T-cell (primary cell): Measurements from ENCODE around the gene CXCL10. TPM values are rescaled to one million over a fixed set of nuclear protein-coding genes. Genes with fewer than 3 reads are reported as not detected.

Experiments
- ATAC-seq, 4 experiments: fragments of 200-7000 bp in 3 of 4; fragments of 150-1000 bp in 1 of 4; cut with Tn5 transposase; replicated peaks in 1 of 4; 1 replicate in 3 of 4; 2 replicates in 1 of 4; pipeline ENCODE4 v1.10.0; 2021; ENCODE audit warnings: moderate library complexity in 3 of 4, mild to moderate bottlenecking in 2 of 4, moderate number of reproducible peaks in 1 of 4
- CTCF ChIA-PET, 2 donors: fragments of 300-600 bp; sonication (Branson Sonifier 250); formaldehyde crosslinking; loops; one replicate each; lab custom pipeline; 2022; ENCODE audit warnings: antibody characterized with exemption in 2 of 2; lab: Charles Lee
- POLR2A ChIA-PET, 2 donors: fragments of 300-600 bp; sonication (Branson Sonifier 250); formaldehyde crosslinking; loops; one replicate each; lab custom pipeline; 2022; ENCODE audit warnings: antibody characterized with exemption in 2 of 2; lab: Charles Lee
- DNase-seq, 35 experiments: peaks; one replicate each; pipeline versions ENCODE4 v3.0.0 to v3.0.0-alpha.2; 2013 to 2023
- H3K27ac ChIP-seq: one replicate; pipeline ENCODE4 v1.5.1; 2013; ENCODE audit warnings: low read length
- H3K27me3 ChIP-seq, 2 experiments: replicated peaks in 1 of 2; 1 replicate in 1 of 2; 2 replicates in 1 of 2; pipeline versions ENCODE4 v1.6.1 to v1.7.0; 2013; ENCODE audit warnings: low read length in 1 of 2, mixed read lengths in 1 of 2; ENCODE audit not compliant: control insufficient read depth in 2 of 2, insufficient read depth in 2 of 2; ENCODE audit errors: extremely low read depth in 1 of 2
- H3K36me3 ChIP-seq, 2 donors: 1 replicate in 1 of 2; 2 replicates in 1 of 2; pipeline versions ENCODE4 v1.6.1 to v1.7.0; 2013; ENCODE audit warnings: low read length in 1 of 2; ENCODE audit not compliant: control insufficient read depth in 2 of 2, insufficient read depth in 1 of 2; ENCODE audit errors: extremely low read depth in 1 of 2
- H3K4me1 ChIP-seq, 2 experiments: 1 replicate in 1 of 2; 2 replicates in 1 of 2; pipeline versions ENCODE4 v1.6.1 to v1.7.0; 2013; ENCODE audit warnings: low read length in 2 of 2, mixed read lengths in 1 of 2; ENCODE audit not compliant: insufficient read depth in 2 of 2, control insufficient read depth in 1 of 2; ENCODE audit errors: extremely low read depth in 1 of 2
- H3K4me3 ChIP-seq, 2 donors: 1 replicate in 1 of 2; 2 replicates in 1 of 2; pipeline versions ENCODE4 v1.5.1 to v1.7.0; 2013; ENCODE audit warnings: mild to moderate bottlenecking in 2 of 2, low read length in 1 of 2, moderate library complexity in 1 of 2; ENCODE audit not compliant: control insufficient read depth in 1 of 2; ENCODE audit errors: extremely low read depth in 1 of 2
- H3K9me3 ChIP-seq: 2 replicates; pipeline ENCODE4 v1.7.0; 2013
- H3K27ac Mint-ChIP-seq, 2 donors: one replicate each; pipeline ENCODE4 v1.8.0; 2020 to 2021; ENCODE audit warnings: mild to moderate bottlenecking in 2 of 2, mixed read lengths in 2 of 2
- H3K27me3 Mint-ChIP-seq, 2 donors: one replicate each; pipeline ENCODE4 v1.8.0; 2021 to 2022; ENCODE audit warnings: mixed read lengths in 2 of 2
- H3K36me3 Mint-ChIP-seq: one replicate; pipeline ENCODE4 v1.8.0; 2021; ENCODE audit warnings: mixed read lengths
- H3K4me1 Mint-ChIP-seq, 3 donors: one replicate each; pipeline ENCODE4 v1.8.0; 2020 to 2022; ENCODE audit warnings: mixed read lengths in 3 of 3, mild to moderate bottlenecking in 1 of 3
- H3K4me3 Mint-ChIP-seq, 3 donors: one replicate each; pipeline ENCODE4 v1.8.0; 2020 to 2022; ENCODE audit warnings: mild to moderate bottlenecking in 3 of 3, mixed read lengths in 3 of 3, moderate library complexity in 3 of 3
- H3K9me3 Mint-ChIP-seq, 3 donors: one replicate each; pipeline ENCODE4 v1.8.0; 2020 to 2022; ENCODE audit warnings: mixed read lengths in 3 of 3
- WGBS: methylation state at CpG from one replicate; pipeline ENCODE4 v1.1.5; 2013; ENCODE audit warnings: missing lambda C conversion rate; ENCODE audit not compliant: insufficient coverage; 5-methylcytosine and 5-hydroxymethylcytosine counted together
- total RNA-seq, 35 experiments: library from RNA in 6 of 35; stranded (reverse) in 6 of 35; fragments of 120-200 nt in 1 of 35; gene quantifications; one replicate each; pipeline versions ENCODE4 v1.2.1 to v1.2.4 and lab custom pipeline; 2013 to 2026

The CXCL10 gene
- total RNA-seq, 5 donors from 2014 or later (not counting 1 experiment from before 2014, with no cell fraction given): not detected

DNA sequence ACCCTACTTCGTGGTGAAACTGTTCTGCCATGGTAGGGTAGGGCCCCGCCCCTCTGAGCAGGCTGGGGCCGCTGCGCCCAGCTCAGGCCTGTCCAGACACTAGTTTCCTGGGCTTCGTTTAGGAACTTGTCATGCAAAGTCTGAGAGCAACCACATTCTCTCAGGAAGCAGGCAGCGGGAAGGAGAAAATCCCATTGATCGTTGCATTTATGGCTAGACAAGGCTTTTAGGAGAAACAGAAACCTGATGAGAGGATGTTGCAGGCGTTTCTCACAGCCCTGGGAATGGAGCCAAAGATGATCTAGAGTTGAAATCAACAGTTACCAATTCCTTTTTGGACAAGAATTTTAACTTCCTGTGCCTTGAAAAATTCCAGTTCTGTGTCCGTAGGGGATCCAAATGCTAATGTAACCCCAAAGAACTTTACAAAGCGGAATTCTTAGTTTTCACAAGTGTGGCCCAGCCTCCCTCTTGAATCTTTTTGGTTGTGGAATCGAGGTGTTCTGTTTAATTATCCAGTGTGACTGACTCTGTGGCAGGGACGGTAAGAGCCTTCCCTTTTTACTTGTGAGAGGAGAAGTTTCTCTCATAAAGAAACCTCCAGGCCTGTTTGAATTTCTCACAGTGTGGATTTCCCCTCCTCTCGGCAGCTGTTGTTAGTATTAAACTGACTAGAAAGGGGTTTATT is 11.5 kb downstream of the CXCL10 start:
- H3K36me3 ChIP-seq: no peaks in the 10 kb centered on the region
- no peaks in the 10 kb centered on the region for H3K9me3 ChIP-seq
- CTCF ChIA-PET: no interaction called here
- H3K36me3 Mint-ChIP-seq: no peaks in the 10 kb centered on the region
- no peak overlapping the region for H3K4me3 Mint-ChIP-seq
- H3K4me1 ChIP-seq: no peaks in the 10 kb centered on the region
- no peaks in the 10 kb centered on the region for H3K4me1 Mint-ChIP-seq
- no peak overlapping the region for H3K27ac ChIP-seq
- DNase-seq (no peak), ATAC-seq (no peak)
- POLR2A ChIA-PET: no interaction called here
- peaks cover 2 to 5% of the 10 kb centered on the region in 2 donors for H3K27me3 Mint-ChIP-seq
- no peak overlapping the region for H3K4me3 ChIP-seq
- WGBS: 77% methylated on average over 8 of the region's 13 CpGs
- H3K9me3 Mint-ChIP-seq: no peaks in the 10 kb centered on the region
- H3K27me3 ChIP-seq: peaks cover 0 to 11% of the 10 kb centered on the region in 2 experiments
- H3K27ac Mint-ChIP-seq: no peak overlapping the region

DNA sequence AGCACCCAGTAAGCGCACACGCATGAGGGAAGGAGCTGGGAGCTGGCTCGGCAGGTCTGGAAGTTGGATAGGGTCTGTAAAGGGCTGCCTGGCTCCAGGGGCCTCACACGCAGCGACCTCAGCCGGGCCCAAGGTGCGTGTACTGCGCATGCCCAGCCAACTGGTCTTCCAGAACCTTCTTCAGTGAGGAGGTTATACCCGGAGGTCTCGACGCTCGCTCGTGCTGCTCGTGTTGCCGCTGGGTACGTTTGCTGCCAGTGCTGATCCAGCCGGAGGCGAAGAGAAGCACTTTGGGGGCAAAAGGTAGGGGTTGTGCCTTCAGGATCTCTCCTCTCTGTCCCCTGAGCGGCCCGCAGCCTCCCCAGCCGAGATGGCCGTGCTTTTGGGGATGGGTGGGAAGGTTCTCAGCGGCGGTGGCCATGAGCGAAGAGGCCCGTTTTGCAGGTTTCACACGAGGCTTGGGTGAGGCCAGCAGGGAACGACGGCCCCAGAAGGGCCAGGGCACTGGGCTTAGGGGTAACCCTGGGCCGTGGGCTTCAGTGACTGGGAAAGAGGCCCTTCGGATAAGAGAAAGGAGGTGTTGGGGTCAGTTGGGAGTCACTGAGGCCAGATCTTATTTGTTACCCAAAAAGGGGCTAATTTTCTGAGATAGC is 12.2 kb downstream of the CXCL10 start:
- WGBS: 94% methylated on average over 28 of the region's 31 CpGs
- CTCF ChIA-PET: interaction anchor here in 1 of 2 donors (0.6 kb wide), 1 partner anchor 1880 kb away, joined by 5 read pairs; no protein-coding TSS in a partner anchor
- POLR2A ChIA-PET: no interaction called here

DNA sequence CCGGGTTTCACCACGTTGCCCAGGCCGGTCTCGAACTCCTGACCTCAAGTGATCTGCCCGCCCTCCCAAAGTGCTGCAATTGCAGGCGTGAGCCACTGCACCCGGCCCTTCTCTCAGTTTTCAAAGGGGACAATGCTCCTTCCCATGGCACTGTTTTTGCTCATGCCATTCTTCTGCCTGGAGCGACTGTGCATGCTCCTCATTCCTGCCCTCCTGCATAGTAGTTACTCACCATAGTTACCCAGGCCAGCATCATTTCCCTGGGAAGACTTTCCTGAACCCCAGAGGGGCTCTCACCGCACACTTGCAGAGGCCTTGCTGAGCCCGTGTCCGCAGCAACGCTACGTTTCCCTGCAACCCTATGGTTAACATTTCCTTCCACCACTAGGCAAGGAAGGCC is 12.7 kb downstream of the CXCL10 start:
- POLR2A ChIA-PET: no interaction called here
- peaks cover 2 to 5% of the 10 kb centered on the region in 2 donors for H3K27me3 Mint-ChIP-seq
- H3K9me3 ChIP-seq: no peaks in the 10 kb centered on the region
- no peaks in the 10 kb centered on the region for H3K36me3 Mint-ChIP-seq
- H3K4me3 Mint-ChIP-seq: no peak overlapping the region
- no peaks in the 10 kb centered on the region for H3K36me3 ChIP-seq
- H3K9me3 Mint-ChIP-seq: no peaks in the 10 kb centered on the region
- no peaks in the 10 kb centered on the region for H3K4me1 Mint-ChIP-seq
- H3K4me3 ChIP-seq: no peak overlapping the region
- DNase-seq (no peak), ATAC-seq (no peak)
- H3K27ac ChIP-seq: no peak overlapping the region
- peaks cover 0 to 11% of the 10 kb centered on the region in 2 experiments for H3K27me3 ChIP-seq
- H3K27ac Mint-ChIP-seq: no peak overlapping the region
- 92% methylated on average over 8 of the region's 13 CpGs for WGBS
- CTCF ChIA-PET: interaction anchor here in 1 of 2 donors (0.6 kb wide), 1 partner anchor 1880 kb away, joined by 5 read pairs; no protein-coding TSS in a partner anchor
- no peaks in the 10 kb centered on the region for H3K4me1 ChIP-seq

More for the DNA sequence above, 12.2 kb downstream of the CXCL10 start:
- H3K36me3 Mint-ChIP-seq: no peaks in the 10 kb centered on the region
- H3K4me3 Mint-ChIP-seq: no peak overlapping the region
- ATAC-seq (no peak), DNase-seq (no peak)
- H3K4me1 ChIP-seq: no peaks in the 10 kb centered on the region
- H3K27ac ChIP-seq: no peak overlapping the region
- peaks cover 2 to 5% of the 10 kb centered on the region in 2 donors for H3K27me3 Mint-ChIP-seq
- peaks cover 0 to 11% of the 10 kb centered on the region in 2 experiments for H3K27me3 ChIP-seq
- no peaks in the 10 kb centered on the region for H3K9me3 Mint-ChIP-seq
- H3K4me3 ChIP-seq: no peak overlapping the region
- H3K9me3 ChIP-seq: no peaks in the 10 kb centered on the region
- H3K27ac Mint-ChIP-seq: no peak overlapping the region
- H3K4me1 Mint-ChIP-seq: no peaks in the 10 kb centered on the region
- H3K36me3 ChIP-seq: no peaks in the 10 kb centered on the region

DNA sequence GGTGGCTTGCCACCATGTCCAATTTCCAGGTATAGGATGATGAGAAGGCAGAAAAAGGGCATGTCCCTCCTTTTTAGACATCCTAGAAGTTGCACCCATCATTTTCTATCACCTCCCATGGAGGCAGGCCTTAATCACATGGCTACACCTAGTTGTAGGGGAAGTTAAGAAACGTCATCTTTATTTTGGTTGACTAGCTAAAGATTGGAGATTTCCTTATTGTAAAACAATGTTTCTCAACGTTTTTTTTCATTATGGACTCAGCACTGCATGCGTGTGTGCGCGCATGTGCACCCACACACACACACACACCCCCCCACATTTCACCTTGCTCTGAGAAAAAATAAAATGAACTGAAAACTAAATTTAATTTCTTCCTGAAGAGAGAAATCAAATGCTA is 14.0 kb downstream of the CXCL10 start:
- no peak overlapping the region for H3K27ac ChIP-seq
- Mint-ChIP-seq H3K27me3 (peaks cover 2 to 5% of the 10 kb centered on the region in 2 donors), H3K9me3 (no peaks in the 10 kb centered on the region), H3K36me3 (no peaks in the 10 kb centered on the region), H3K27ac (no peak overlapping the region), H3K4me1 (no peaks in the 10 kb centered on the region), H3K4me3 (no peak overlapping the region)
- H3K4me1 ChIP-seq: no peaks in the 10 kb centered on the region
- peaks cover 0 to 11% of the 10 kb centered on the region in 2 experiments for H3K27me3 ChIP-seq
- WGBS: no CpG with 5 or more reads among the region's 5 CpGs
- H3K36me3 ChIP-seq: no peaks in the 10 kb centered on the region
- H3K4me3 ChIP-seq: no peak overlapping the region
- ChIA-PET POLR2A (interaction anchor here in 1 of 2 donors (0.7 kb wide), 1 partner anchor 543 kb away, joined by 4 read pairs; no protein-coding TSS in a partner anchor), CTCF (no interaction called here)
- no peaks in the 10 kb centered on the region for H3K9me3 ChIP-seq
- no peak for ATAC-seq
- no peak for DNase-seq

DNA sequence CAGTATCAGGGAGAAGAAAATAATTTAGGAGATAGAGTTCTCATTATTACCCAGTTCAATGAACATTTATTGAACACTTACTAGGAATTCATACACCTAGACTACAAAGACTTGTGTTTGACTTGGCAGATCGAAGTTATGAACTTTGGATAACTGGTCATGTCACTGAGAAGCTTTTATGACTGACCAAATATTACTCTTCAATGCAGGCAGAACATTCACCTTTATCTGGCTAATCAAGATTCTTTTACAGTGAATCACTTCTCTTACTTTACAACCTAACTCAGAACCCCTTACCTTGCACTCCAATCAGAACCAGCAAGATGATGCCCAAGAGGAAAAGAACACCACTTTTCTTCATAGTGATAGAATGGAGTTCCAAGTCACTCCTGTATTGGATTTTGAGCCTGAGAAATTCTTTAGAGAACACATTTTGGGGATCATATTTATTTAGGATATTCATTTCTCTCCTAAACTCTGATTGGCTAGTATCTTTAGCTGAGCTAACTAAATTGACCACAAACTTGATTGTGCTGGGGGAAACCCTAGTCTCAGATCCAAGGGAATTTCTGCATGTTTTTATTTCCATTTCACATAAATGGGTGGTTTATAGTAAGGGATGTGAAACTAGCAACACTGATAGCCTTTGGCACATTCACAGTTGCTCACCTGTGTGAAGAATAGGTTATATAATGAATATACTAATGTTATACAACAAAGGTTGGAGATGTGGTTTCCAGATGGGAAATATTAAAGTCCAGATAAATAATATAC is 16.0 kb downstream of the CXCL10 start, which contains the start of gene CXCL9:
Gene CXCL9, minus strand, starts transcription at position 421 of the 774 bp plus-strand sequence. Its CDS starts 60 bp downstream, at position 361.
- H3K9me3 ChIP-seq: no peaks in the 10 kb centered on the region
- H3K4me3 ChIP-seq: no peak within 1 kb of the TSS
- Mint-ChIP-seq H3K4me3 (no peak within 1 kb of the TSS), H3K36me3 (no peaks in the 10 kb centered on the region), H3K27ac (no peak within 1 kb of the TSS), H3K9me3 (no peaks in the 10 kb centered on the region), H3K4me1 (no peaks in the 10 kb centered on the region), H3K27me3 (peaks cover 5 to 13% of the 10 kb centered on the region in 2 donors)
- no peaks in the 10 kb centered on the region for H3K4me1 ChIP-seq
- 60% methylated on average over 1 of the region's 1 CpG for WGBS
- ChIA-PET CTCF (no interaction called here), POLR2A (no interaction called here)
- peaks cover 0 to 11% of the 10 kb centered on the region in 2 experiments for H3K27me3 ChIP-seq
- DNase-seq: no peak
- ATAC-seq: no peak
- H3K36me3 ChIP-seq: no peaks in the 10 kb centered on the region
- no peak within 1 kb of the TSS for H3K27ac ChIP-seq

DNA sequence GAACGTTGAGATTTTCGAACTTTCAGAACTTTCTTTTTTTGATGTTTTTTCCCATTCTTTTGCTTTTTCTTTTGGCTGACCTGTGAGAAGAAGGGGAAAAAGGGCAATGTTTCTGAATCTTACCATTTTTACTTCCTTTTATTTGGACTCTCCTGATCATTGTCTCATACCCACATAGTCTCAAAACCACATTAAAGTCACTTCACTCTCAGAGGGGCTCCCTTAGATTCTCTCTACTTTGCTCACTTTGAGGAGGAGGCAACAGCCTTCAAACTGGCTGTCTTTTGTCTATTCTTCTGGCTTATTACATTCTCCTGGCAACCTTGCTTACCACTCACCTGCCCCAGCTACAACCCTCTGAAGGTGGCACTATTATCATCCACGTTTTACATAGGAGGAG is 19.7 kb downstream of the CXCL10 start:
- no peak for ATAC-seq
- no peak overlapping the region for H3K4me3 ChIP-seq
- H3K36me3 ChIP-seq: no peaks in the 10 kb centered on the region
- ChIA-PET CTCF (no interaction called here), POLR2A (no interaction called here)
- H3K36me3 Mint-ChIP-seq: no peaks in the 10 kb centered on the region
- H3K27me3 Mint-ChIP-seq: peaks cover 4 to 10% of the 10 kb centered on the region in 2 donors
- H3K4me1 Mint-ChIP-seq: no peaks in the 10 kb centered on the region
- H3K27ac Mint-ChIP-seq: no peak overlapping the region
- H3K9me3 Mint-ChIP-seq: no peaks in the 10 kb centered on the region
- H3K27me3 ChIP-seq: no peaks in the 10 kb centered on the region
- H3K27ac ChIP-seq: no peak overlapping the region
- H3K4me3 Mint-ChIP-seq: no peak overlapping the region
- H3K4me1 ChIP-seq: no peaks in the 10 kb centered on the region
- no peaks in the 10 kb centered on the region for H3K9me3 ChIP-seq
- no CpG with 5 or more reads among the region's 3 CpGs for WGBS
- no peak for DNase-seq
